ENCODE measurements around the gene HDAC9.

The HDAC9 gene

DNA sequence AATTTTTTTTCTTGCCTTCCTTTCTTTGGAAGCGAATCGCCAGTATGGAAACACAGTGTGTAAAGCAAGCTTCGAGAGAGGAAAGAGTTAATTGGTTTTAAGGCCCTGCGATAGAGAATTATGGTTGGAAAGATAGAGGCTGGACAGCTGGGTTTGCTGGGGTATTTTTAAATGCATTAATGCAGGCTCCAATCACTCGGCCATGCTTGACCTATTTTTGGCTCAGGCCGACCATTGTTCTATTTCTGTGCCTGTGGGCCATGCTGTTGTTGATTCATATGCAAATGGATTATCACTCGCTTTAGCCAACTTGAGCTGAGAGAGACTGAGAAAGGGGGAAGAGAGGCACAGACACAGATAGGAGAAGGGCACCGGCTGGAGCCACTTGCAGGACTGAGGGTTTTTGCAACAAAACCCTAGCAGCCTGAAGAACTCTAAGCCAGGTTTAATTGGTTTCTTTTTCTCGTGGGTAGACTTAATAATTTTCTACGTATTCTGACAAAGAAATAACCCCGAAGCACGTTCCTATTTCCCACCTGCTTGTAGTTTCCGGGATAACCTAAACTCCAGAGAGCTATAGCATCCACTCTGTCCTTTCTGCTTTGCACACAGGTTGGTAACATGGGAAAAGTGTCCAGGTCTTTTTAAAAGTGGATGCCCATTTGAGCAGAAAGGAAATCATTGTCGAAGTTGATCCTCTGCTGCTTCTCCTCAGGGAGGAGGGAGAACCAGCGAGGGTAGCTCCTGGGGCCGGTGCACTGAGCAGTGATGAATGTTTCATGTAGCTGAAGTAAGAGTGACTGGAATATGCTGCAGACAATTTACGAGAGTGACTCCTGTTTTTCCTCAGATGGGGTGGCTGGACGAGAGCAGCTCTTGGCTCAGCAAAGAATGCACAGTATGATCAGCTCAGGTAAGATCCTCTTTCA lies at the start of gene HDAC9:
Gene HDAC9 (plus strand): TSS at position 338 of the 929 bp plus-strand sequence. CDS start 554 bp downstream, at position 892.
- DNase-seq (ENCODE audit: low read depth), result no peak

DNA sequence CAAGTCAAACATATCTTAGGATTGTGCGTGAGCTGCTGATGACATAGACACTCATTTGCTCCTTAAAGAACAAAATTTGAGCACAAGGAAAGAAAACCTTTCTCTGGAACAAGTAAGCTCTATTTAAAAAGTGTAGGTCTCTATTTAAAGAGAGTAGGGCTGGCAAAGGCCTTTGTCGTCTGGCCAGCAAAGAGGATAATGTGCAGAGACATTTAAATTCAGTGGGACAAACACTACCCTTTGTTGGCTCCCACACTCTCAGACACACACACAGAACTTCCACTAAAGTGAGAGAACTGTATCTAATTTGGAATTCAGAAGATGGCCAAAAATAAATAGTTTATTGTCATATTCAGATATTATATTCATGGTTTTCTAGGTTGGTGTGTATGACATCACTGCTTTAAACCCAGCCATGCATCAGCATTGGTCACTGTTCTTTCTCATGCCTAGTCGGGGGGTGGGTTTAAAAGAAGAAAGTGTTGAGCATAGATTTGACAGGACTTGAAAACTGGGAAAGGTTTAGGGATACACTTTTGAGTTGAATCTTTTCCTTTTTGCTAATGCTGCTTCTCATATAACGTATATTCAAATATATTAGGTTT lies 49.5 kb upstream of the HDAC9 start:
- DNase-seq (ENCODE audit: low read depth), result no peak

DNA sequence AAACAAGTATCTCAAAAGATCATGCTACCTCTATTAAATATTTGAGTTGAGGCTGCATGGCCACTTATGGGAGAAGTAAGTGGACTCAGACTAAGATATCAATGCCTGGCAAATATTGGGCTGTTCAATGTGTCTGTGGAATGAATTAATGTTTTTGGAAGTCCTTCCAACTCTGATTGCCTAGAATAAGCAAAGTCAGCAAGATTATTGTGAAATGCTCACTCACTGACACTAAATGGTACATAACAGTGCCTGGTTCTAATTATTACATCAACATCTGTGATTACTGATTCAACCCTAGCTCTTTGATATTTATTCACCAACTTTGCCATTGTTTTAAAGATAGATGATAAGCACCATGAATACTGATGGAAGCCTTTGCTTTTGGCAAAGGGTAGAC lies 45.5 kb upstream of the HDAC9 start:
- DNase-seq (ENCODE audit: low read depth), result no peak

DNA sequence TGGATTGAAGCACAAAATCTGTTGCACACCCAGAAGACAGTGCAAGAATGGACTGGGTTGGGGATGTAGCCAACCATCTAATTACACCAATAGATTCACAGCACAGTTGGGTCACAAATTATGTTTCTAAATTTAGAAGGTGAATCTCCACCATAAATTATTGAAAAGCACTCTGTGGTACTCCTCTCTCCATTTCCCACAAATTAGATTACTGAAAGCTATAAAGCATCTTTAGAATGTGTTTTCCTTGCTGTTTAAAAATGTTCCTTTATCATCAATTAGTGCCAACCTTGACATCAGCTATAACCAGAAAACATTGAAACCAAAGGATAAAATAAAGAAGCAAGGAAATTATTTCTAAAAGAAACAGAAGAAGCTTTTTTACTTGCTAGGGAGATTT lies 39.9 kb upstream of the HDAC9 start:
- DNase-seq (ENCODE audit: low read depth), result no peak

DNA sequence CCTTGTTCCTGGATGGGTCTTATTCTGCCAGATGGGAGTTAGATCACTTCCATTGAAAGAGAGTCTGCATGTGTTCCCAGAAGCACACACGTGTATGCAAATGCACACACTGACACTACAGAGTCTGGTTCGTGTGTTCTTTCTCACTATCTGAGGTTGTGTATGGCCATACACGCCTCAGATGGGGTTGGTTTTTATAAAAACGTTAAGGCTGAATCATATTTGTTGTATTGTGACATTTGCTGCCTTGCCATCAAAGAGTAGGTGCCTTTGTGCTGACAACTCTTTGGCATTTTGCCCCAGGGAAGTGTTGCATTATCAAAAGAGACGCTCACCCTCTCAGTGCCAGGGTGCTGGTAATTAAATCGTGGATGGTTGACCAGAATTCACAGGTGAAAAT lies 37.7 kb upstream of the HDAC9 start:
- DNase-seq (ENCODE audit: low read depth), result no peak

DNA sequence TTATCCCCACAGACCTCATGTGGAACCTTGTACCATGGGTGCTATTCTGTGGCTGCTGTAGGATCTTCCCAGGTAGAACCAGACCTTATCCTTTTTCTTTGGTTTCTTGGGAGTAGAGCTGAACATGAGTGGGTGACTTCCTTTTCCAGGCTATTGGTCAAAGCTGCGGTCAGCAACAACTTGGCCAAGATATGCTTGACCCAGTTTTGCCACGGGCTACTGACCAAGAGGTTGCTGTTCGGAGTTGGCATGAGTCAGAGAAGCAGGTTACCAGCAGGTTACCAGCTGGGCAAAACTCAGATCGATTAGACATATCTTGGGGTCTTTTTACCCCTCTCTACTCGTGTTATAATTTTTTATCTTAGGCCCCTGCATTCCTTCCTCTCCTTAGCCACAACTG lies 36.7 kb upstream of the HDAC9 start:
- no peak for DNase-seq (ENCODE audit: low read depth)

- DNase-seq (ENCODE audit: low read depth), result no peak
Observed at GRCh38 chr7:18459484-18460245, 35.9 kb upstream of the HDAC9 start.

GRCh38 chr7:18461785-18462467 lies 33.6 kb upstream of the HDAC9 start:
- DNase-seq (ENCODE audit: low read depth), result no peak

- DNase-seq (ENCODE audit: low read depth), result no peak
Observed at GRCh38 chr7:18464830-18465229, 30.7 kb upstream of the HDAC9 start.

DNA sequence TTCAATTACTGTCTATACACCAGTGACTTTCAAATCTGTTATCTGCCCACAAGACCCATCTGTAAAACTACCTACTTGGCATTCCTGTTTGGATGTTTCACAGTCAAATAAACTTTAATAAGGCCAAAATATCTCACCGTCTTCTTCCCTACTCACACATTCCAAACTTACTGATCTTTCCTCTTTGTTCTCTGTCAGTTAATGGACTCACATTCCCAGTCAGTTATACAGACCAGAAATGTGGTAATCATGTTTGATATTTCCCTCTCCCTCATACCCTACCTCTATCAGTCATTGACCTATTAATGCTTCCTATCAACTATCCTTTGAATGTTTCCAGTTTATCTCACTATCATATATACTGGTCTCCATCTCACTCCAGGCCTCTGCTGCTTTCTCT lies 28.5 kb upstream of the HDAC9 start:
- DNase-seq (ENCODE audit: low read depth), result no peak

DNA sequence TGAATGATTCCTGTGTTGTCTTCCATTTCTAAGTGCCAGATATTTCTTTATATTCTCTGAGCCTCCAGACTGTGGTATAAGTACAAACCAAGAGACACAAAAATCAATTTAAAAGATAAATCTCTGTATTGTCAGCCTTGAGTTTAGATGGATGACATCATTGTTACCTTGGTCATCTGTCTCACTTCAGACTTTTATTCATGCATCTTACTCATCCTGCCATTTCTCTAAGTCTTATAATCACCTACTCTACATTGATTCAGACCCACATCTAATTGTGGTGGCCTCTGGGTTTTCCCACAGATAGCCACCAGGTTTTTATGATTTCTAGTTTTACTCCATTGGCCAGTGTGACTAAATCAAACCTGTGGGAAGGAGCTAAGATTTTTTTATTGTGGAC lies 26.8 kb upstream of the HDAC9 start:
- DNase-seq (ENCODE audit: low read depth), result no peak

GRCh38 chr7:18469316-18469715 lies 26.2 kb upstream of the HDAC9 start:
- DNase-seq (ENCODE audit: low read depth), result no peak

- DNase-seq (ENCODE audit: low read depth), result no peak
Observed at GRCh38 chr7:18471476-18472160, 23.9 kb upstream of the HDAC9 start.

DNA sequence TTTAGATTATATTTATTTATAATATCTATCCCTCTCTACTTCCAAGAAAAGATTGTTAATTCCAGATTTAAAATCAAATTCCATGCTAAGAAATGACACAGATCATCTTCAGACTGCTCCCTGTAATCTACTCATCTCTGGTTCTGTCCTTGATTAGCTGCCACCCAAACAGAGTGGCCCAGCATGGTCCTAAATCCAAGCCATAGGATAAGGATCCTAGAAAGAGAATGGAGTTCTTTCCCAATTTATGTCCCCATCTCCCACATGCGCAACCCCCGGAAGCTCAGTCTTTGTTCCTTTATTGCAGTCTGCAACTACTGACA lies 23.4 kb upstream of the HDAC9 start:
- DNase-seq (ENCODE audit: low read depth), result no peak

DNA sequence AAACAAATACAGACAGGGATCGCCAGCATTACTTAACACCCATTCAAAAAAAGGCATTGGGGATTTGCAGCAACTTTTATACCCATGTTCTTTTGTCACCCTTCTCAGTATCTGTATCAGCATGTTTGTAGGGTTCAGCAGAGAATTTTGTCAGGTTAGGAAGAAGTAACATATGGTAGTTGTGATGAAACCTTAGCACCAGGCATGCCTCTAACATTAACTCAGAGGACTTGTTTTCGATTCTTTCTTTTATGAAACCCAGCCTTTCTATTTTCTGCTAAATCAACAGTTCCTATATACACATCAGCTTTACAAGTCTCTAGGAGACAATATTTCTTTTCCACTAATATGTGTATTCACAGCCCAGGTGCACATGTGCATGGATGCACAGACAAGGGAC lies 22.4 kb upstream of the HDAC9 start:
- no peak for DNase-seq (ENCODE audit: low read depth)

GRCh38 chr7:18474944-18475343 lies 20.6 kb upstream of the HDAC9 start:
- DNase-seq (ENCODE audit: low read depth), result no peak

- no peak for DNase-seq (ENCODE audit: low read depth)
Observed at GRCh38 chr7:18475488-18475887, 20.1 kb upstream of the HDAC9 start.

GRCh38 chr7:18481776-18482175 lies 13.8 kb upstream of the HDAC9 start:
- no peak for DNase-seq (ENCODE audit: low read depth)

DNA sequence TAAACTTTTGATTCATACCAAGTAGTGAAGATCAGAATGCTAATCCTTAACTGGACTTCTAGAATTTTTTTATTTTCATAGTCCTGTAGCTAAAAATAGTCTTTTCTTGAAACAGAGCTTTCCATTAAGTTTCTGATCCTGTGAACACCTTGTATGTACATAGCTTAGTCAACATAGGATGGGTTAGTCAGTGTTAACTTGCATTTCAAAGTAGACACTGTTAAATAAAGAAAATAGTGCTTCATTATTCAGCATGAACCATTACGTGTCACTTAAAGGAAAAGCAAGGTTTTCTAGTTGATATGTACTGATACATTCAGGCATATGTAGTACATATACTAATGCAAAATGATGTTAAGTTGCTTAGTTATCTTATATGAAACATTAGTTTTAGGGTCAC lies 7.5 kb upstream of the HDAC9 start:
- no peak for DNase-seq (ENCODE audit: low read depth)

DNA sequence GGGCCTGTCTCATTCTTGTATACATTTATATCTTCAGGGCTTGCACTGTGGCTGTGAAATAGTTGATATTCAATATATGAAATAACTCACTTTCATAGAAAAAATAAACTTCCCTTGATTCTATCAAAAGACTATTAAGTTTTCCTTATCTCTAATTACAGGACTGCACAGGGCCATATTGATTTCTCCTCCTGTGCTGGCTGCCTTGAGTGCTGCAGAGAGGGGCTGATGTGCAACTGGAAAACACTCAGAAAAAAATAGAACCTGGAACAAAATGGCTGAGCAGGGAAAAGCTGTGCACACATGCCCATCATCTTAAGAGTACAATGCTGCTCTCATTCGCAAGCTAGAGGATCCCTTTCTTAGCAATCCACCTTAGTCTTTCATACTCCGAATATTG lies 5.9 kb upstream of the HDAC9 start:
- no peak for DNase-seq (ENCODE audit: low read depth)

- no peak for DNase-seq (ENCODE audit: low read depth)
Observed at GRCh38 chr7:18491871-18492270, 3.7 kb upstream of the HDAC9 start.

- DNase-seq (ENCODE audit: low read depth), result no peak
Observed at GRCh38 chr7:18494406-18494805, 1.1 kb upstream of the HDAC9 start.

Measured in stimulated activated CD8-positive, alpha-beta memory T cell treated with anti-CD3 and anti-CD28 coated beads, Interleukin-7, amount 100 ng/mL, for 24 hours (primary cell).